GM18499 (cell line): ENCODE measurements around the gene FAM177B.
"Not testable (repeated sequence)": the region's sequence is repeated elsewhere in the genome, so short reads cannot be mapped to it uniquely, and the experiment has no call there.

ENCODE experiments used
- ATAC-seq: cut with Tn5 transposase; IDR thresholded peaks from one replicate; pipeline ENCODE4 v1.9.1; 2021; ENCODE audit warnings: moderate number of reproducible peaks; ENCODE audit not compliant: insufficient read depth, unreplicated experiment

Gene FAM177B

GRCh38 chr1:222739465-222739864 is 2.5 kb downstream of the FAM177B start:
- no peak for ATAC-seq

GRCh38 chr1:222739929-222740328 is 2.9 kb downstream of the FAM177B start:
- no peak for ATAC-seq

GRCh38 chr1:222741630-222742457 is 4.8 kb downstream of the FAM177B start:
- not testable (repeated sequence) for ATAC-seq

GRCh38 chr1:222749927-222750326 is 12.9 kb downstream of the FAM177B start:
- ATAC-seq: no peak

GRCh38 chr1:222750651-222751050 is 13.6 kb downstream of the FAM177B start:
- peak; percentile 90 for ATAC-seq

GRCh38 chr1:222751255-222751654 is 14.3 kb downstream of the FAM177B start:
- ATAC-seq: no peak

GRCh38 chr1:222754366-222755139 is 17.6 kb downstream of the FAM177B start:
- no peak for ATAC-seq

- ATAC-seq: no peak
These were observed 20.8 kb downstream of the FAM177B start for GRCh38 chr1:222757646-222758268.

GRCh38 chr1:222759451-222760035 is 22.5 kb downstream of the FAM177B start:
- ATAC-seq: no peak

GRCh38 chr1:222761083-222761482 is 24.1 kb downstream of the FAM177B start:
- no peak for ATAC-seq

GRCh38 chr1:222762178-222762577 is 25.2 kb downstream of the FAM177B start:
- ATAC-seq: not testable (repeated sequence)

- ATAC-seq: no peak
These were observed 30.2 kb downstream of the FAM177B start for GRCh38 chr1:222767152-222767571.

GRCh38 chr1:222768592-222768991 is 31.6 kb downstream of the FAM177B start:
- ATAC-seq: no peak

- no peak for ATAC-seq
These were observed 32.2 kb downstream of the FAM177B start for GRCh38 chr1:222769181-222769580.

GRCh38 chr1:222769971-222770620 is 33.1 kb downstream of the FAM177B start:
- no peak for ATAC-seq

- ATAC-seq: peak; percentile 72
These were observed 36.0 kb downstream of the FAM177B start for GRCh38 chr1:222772996-222773379.

- no peak for ATAC-seq
These were observed 40.5 kb downstream of the FAM177B start for GRCh38 chr1:222777463-222777862.

- ATAC-seq: no peak
These were observed 41.0 kb downstream of the FAM177B start for GRCh38 chr1:222777977-222778376.

- ATAC-seq: no peak
These were observed 44.2 kb downstream of the FAM177B start for GRCh38 chr1:222781251-222781650.

GRCh38 chr1:222783051-222783450 is 46.0 kb downstream of the FAM177B start:
- ATAC-seq: no peak
